Suppressor macrophage treated with lipopolysaccharide for 4 hours (primary cell): ENCODE data around the gene PROCR.
"Not testable (repeated sequence)": the region's sequence is repeated elsewhere in the genome, so short reads cannot be mapped to it uniquely, and the experiment has no call there.

Experiments
- DNase-seq: peaks from one replicate; pipeline ENCODE4 v3.0.0-alpha.2; 2020

Gene PROCR

GRCh38 chr20:35165221-35166185, 6.4 kb upstream of the PROCR start:
- no peak for DNase-seq

- no peak for DNase-seq
Observed at GRCh38 chr20:35166242-35166830, 5.5 kb upstream of the PROCR start.

- DNase-seq = no peak
Observed at GRCh38 chr20:35167787-35168186, 4.1 kb upstream of the PROCR start.

- DNase-seq = not testable (repeated sequence)
Observed at GRCh38 chr20:35168701-35169409, 3.0 kb upstream of the PROCR start.

GRCh38 chr20:35171438-35171752, 477 bp upstream of the PROCR start:
- no peak for DNase-seq

- no peak for DNase-seq
Observed at GRCh38 chr20:35172434-35172806, 548 bp downstream of the PROCR start.

GRCh38 chr20:35173576-35174192, 1.8 kb downstream of the PROCR start:
- no peak for DNase-seq

- no peak for DNase-seq
Observed at GRCh38 chr20:35174458-35175216, 2.8 kb downstream of the PROCR start.

GRCh38 chr20:35176132-35176531, 4.3 kb downstream of the PROCR start:
- DNase-seq = no peak

- no peak for DNase-seq
Observed at GRCh38 chr20:35179292-35180212, 7.7 kb downstream of the PROCR start.

GRCh38 chr20:35180266-35180665, 8.4 kb downstream of the PROCR start:
- no peak for DNase-seq

- no peak for DNase-seq
Observed at GRCh38 chr20:35181731-35182130, 9.9 kb downstream of the PROCR start.

GRCh38 chr20:35186691-35187289, 14.9 kb downstream of the PROCR start:
- not testable (repeated sequence) for DNase-seq

GRCh38 chr20:35187584-35188190, 15.8 kb downstream of the PROCR start:
- no peak for DNase-seq

- not testable (repeated sequence) for DNase-seq
Observed at GRCh38 chr20:35189223-35189622, 17.4 kb downstream of the PROCR start.

GRCh38 chr20:35190556-35190955, 18.7 kb downstream of the PROCR start:
- DNase-seq = no peak

- no peak for DNase-seq
Observed at GRCh38 chr20:35191419-35192117, 19.7 kb downstream of the PROCR start.

- no peak for DNase-seq
Observed at GRCh38 chr20:35192118-35192872, 20.4 kb downstream of the PROCR start.
